ENCODE data around the gene OTOGL. TPM values are rescaled to one million over a fixed set of nuclear protein-coding genes. Genes with fewer than 3 reads are reported as not detected.
"Not testable (repeated sequence)": the region's sequence is repeated elsewhere in the genome, so short reads cannot be mapped to it uniquely, and the experiment has no call there.

Gene OTOGL
- total and polyA plus RNA-seq, 10 donors, result 0.09 to 0.88 (median 0.23) TPM; not detected in 1

DNA sequence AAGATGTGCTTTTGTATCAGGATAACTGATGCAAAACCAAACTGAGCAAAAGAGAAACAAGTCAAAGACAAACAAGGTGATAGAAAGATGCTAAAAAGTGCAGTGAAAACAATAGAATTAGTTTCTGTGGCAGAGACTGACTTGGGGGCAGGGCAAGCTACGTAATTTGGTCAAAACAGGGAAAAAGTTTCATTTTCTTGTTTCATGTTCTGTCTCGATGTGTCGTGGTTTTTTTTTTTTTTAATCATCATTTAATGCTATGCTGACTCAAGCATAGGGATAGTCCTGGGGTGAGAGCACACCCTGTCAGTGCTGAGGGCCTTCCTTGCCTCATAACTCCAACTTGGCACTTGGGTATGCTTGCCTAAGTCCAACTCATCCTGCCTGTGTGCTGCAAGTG lies 200.6 kb downstream of the OTOGL start:
- Histone ChIP-seq H3K36me3 (no peaks in the 10 kb centered on the region), H3K4me1 (no peaks in the 10 kb centered on the region), H3K27me3 (replicated peaks in 1 of 7) (no peaks in the 10 kb centered on the region), H3K9me3 (no peaks in the 10 kb centered on the region), H3K4me3 (no peak overlapping the region), H3K27ac (no peak overlapping the region)
- intact Hi-C loops (cut with DNase I; ENCODE audit: low total_unique reads), result no loop called here
- no peak for DNase-seq
- WGBS, 5 donors, result 63 to 75% (median 70%) methylated on average over 3 of the region's 3 CpGs
- TF ChIP-seq POLR2AphosphoS5 (IDR thresholded peaks at IDR 0.05), result no peak
- TF ChIP-seq, protein P1, sequence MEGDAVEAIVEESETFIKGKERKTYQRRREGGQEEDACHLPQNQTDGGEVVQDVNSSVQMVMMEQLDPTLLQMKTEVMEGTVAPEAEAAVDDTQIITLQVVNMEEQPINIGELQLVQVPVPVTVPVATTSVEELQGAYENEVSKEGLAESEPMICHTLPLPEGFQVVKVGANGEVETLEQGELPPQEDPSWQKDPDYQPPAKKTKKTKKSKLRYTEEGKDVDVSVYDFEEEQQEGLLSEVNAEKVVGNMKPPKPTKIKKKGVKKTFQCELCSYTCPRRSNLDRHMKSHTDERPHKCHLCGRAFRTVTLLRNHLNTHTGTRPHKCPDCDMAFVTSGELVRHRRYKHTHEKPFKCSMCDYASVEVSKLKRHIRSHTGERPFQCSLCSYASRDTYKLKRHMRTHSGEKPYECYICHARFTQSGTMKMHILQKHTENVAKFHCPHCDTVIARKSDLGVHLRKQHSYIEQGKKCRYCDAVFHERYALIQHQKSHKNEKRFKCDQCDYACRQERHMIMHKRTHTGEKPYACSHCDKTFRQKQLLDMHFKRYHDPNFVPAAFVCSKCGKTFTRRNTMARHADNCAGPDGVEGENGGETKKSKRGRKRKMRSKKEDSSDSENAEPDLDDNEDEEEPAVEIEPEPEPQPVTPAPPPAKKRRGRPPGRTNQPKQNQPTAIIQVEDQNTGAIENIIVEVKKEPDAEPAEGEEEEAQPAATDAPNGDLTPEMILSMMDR (IDR thresholded peaks at IDR 0.05 in 8 of 11, conservative IDR thresholded peaks at IDR 0.05 in 3 of 11), result no peak
- no peak for TF ChIP-seq POLR2A (IDR thresholded peaks at IDR 0.05)

DNA sequence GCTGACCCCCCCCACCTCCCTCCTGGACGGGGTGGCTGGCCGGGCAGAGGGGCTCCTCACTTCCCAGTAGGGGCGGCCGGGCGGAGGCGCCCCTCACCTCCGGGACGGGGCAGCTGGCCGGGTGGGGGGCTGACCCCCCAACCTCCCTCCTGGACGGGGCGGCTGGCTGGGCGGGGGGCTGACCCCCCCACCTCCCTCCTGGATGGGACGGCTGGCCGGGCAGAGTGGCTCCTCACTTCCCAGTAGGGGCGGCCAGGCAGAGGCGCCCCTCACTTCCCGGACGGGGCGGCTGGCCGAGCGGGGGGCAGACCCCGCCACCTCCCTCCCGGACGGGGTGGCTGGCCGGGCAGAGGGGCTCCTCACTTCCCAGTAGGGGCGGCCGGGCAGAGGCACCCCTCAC lies 208.1 kb downstream of the OTOGL start:
- H3K9me3 ChIP-seq; H3K4me1 ChIP-seq; H3K4me3 ChIP-seq; intact Hi-C loops (cut with DNase I; ENCODE audit: low total_unique reads); H3K36me3 ChIP-seq; H3K27me3 ChIP-seq (replicated peaks in 1 of 7); H3K27ac ChIP-seq; DNase-seq: not testable (repeated sequence)
- 95 to 98% (median 96%) methylated on average over 16 to 27 of the region's 27 CpGs; no CpG with 5 or more reads in 2 of the 5 donors for WGBS, 5 donors

DNA sequence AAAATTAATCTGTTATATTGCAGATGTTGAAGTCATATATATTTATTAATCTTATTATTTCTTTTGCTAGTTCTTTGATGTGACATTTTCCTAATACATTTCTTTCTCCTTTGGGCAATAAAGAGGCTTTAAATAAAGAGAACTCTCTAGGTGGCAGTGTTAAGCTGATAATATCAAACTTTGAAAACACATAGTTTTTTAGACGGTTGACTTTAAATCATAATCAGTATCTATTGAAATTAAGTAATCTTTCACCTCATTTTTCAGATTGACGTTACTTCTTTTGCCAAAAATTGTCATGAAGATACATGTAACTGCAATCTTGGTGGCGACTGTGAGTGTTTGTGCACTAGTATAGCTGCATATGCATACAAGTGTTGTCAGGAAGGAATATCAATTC lies 213.9 kb downstream of the OTOGL start:
- no peak for DNase-seq
- intact Hi-C loops (cut with DNase I; ENCODE audit: low total_unique reads), result no loop called here
- TF ChIP-seq POLR2A (IDR thresholded peaks at IDR 0.05) (no peak), POLR2AphosphoS5 (IDR thresholded peaks at IDR 0.05) (no peak)
- TF ChIP-seq, protein P1 (IDR thresholded peaks at IDR 0.05 in 8 of 11, conservative IDR thresholded peaks at IDR 0.05 in 3 of 11), result no peak

DNA sequence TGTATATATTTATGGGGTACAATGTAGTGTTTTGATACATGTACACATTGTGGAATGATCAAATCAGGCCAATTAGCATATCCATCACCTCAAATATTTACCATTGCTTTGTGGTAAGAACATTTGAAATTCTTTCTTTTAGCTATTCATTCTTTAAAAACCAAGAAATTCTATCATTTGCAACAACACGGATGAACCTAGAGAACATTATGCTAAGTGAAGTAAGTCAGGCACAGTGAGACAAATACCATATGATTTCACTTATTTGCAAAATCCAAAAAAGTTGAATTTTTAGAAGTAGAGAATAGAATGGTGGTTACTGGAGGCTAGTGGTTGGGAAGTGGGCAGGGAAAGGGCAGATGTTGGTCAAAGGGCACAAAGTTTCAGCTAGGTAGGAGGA lies 215.4 kb downstream of the OTOGL start:
- DNase-seq, result no peak
- H3K27ac ChIP-seq, result no peak overlapping the region

More for the DNA sequence above, 213.9 kb downstream of the OTOGL start:
- H3K27me3 ChIP-seq (replicated peaks in 1 of 7), result no peaks in the 10 kb centered on the region
- H3K4me1 ChIP-seq, result no peaks in the 10 kb centered on the region
- H3K36me3 ChIP-seq, result no peaks in the 10 kb centered on the region
- 45 to 66% (median 53%) methylated on average over 3 of the region's 3 CpGs for WGBS, 5 donors
- H3K27ac ChIP-seq, result no peak overlapping the region
- H3K9me3 ChIP-seq, result no peaks in the 10 kb centered on the region
- H3K4me3 ChIP-seq, result no peak overlapping the region

More for the DNA sequence above, 215.4 kb downstream of the OTOGL start:
- intact Hi-C loops (cut with DNase I; ENCODE audit: low total_unique reads), result no loop called here
- H3K4me1 ChIP-seq, result no peaks in the 10 kb centered on the region
- WGBS, 5 donors, result 91 to 100% (median 95%) methylated on average over 1 of the region's 1 CpG
- TF ChIP-seq, protein P1 (IDR thresholded peaks at IDR 0.05 in 8 of 11, conservative IDR thresholded peaks at IDR 0.05 in 3 of 11), result no peak
- TF ChIP-seq POLR2AphosphoS5 (IDR thresholded peaks at IDR 0.05) (no peak), POLR2A (IDR thresholded peaks at IDR 0.05) (no peak)
- H3K9me3 ChIP-seq, result no peaks in the 10 kb centered on the region
- no peaks in the 10 kb centered on the region for H3K27me3 ChIP-seq (replicated peaks in 1 of 7)
- H3K4me3 ChIP-seq, result no peak overlapping the region
- H3K36me3 ChIP-seq, result no peaks in the 10 kb centered on the region
